Smooth muscle cell (in vitro differentiated cells): ENCODE measurements around the gene CDO1. TPM values are rescaled to one million over a fixed set of nuclear protein-coding genes. Genes with fewer than 3 reads are reported as not detected.

ENCODE experiments used
- DNase-seq: peaks from one replicate; lab custom pipeline; 2025; ENCODE audit not compliant: unreplicated experiment; lab: John Stamatoyannopoulos, UW
- H2AFZ ChIP-seq: fragments of 200-600 bp; sonication (generic); 2 replicates; pipeline ENCODE4 v1.6.0; 2016; ENCODE audit warnings: antibody characterized with exemption, low read depth, mild to moderate bottlenecking
- H3F3A ChIP-seq: fragments of 200-600 bp; sonication (generic); 2 replicates; pipeline ENCODE4 v1.6.0; 2017; ENCODE audit warnings: antibody characterized with exemption, low read depth
- H3K27ac ChIP-seq: fragments of 200-600 bp; sonication (generic); 2 replicates; pipeline ENCODE4 v1.5.1; 2016; ENCODE audit warnings: low read depth, mild to moderate bottlenecking
- H3K27me3 ChIP-seq: fragments of 200-600 bp; sonication (generic); 2 replicates; pipeline ENCODE4 v1.6.1; 2016; ENCODE audit warnings: low read depth, mild to moderate bottlenecking
- H3K36me3 ChIP-seq: fragments of 200-600 bp; sonication (generic); 2 replicates; pipeline ENCODE4 v1.5.1; 2016; ENCODE audit warnings: low read depth
- H3K4me1 ChIP-seq: fragments of 200-600 bp; sonication (generic); 2 replicates; pipeline ENCODE4 v1.5.1; 2016; ENCODE audit warnings: low read depth
- H3K4me2 ChIP-seq: fragments of 200-600 bp; sonication (generic); 2 replicates; pipeline ENCODE4 v1.6.0; 2016; ENCODE audit warnings: mild to moderate bottlenecking
- H3K4me3 ChIP-seq: fragments of 200-600 bp; sonication (generic); 2 replicates; pipeline ENCODE4 v1.5.1; 2016; ENCODE audit warnings: mild to moderate bottlenecking
- H3K79me2 ChIP-seq: fragments of 200-600 bp; sonication (generic); 2 replicates; pipeline ENCODE4 v1.6.0; 2016; ENCODE audit warnings: low read depth, mild to moderate bottlenecking
- H3K9ac ChIP-seq: fragments of 200-600 bp; sonication (generic); 2 replicates; pipeline ENCODE4 v1.6.0; 2016; ENCODE audit warnings: low read depth
- H3K9me3 ChIP-seq: fragments of 200-600 bp; sonication (generic); replicated peaks from 2 replicates; pipeline ENCODE4 v1.5.1; 2016; ENCODE audit warnings: low read depth
- H4K20me1 ChIP-seq: fragments of 200-600 bp; sonication (generic); 2 replicates; pipeline ENCODE4 v1.6.0; 2016; ENCODE audit warnings: low read depth
- WGBS: methylation state at CpG from one replicate; pipeline ENCODE4 v1.1.7; 2016; ENCODE audit warnings: low lambda C conversion rate; 5-methylcytosine and 5-hydroxymethylcytosine counted together
- polyA plus RNA-seq: library from polyadenylated mRNA; unstranded; fragments of >200 nt; fragmentation: Nextera tagmentation; extraction: Ambion mirVana; gene quantifications from 2 replicates; pipeline ENCODE4 v1.2.1, GENCODE V29; 2016
- total RNA-seq: library from RNA; depleted of rRNA; stranded (reverse); fragments of >200 nt; gene quantifications from 2 replicates; pipeline ENCODE4 v1.2.3, GENCODE V29; 2014
- TF ChIP-seq, protein P1 (sequence below): fragments of 200-600 bp; sonication (generic); IDR thresholded peaks from 2 replicates; pipeline ENCODE4 v1.5.1; 2017; ENCODE audit warnings: borderline replicate concordance, mild to moderate bottlenecking, antibody characterized with exemption; ENCODE audit not compliant: insufficient read depth, poor library complexity, severe bottlenecking

CDO1 gene
- total and polyA plus RNA-seq, 2 experiments from 2014 or later, result 26.3 to 48.4 TPM

DNA sequence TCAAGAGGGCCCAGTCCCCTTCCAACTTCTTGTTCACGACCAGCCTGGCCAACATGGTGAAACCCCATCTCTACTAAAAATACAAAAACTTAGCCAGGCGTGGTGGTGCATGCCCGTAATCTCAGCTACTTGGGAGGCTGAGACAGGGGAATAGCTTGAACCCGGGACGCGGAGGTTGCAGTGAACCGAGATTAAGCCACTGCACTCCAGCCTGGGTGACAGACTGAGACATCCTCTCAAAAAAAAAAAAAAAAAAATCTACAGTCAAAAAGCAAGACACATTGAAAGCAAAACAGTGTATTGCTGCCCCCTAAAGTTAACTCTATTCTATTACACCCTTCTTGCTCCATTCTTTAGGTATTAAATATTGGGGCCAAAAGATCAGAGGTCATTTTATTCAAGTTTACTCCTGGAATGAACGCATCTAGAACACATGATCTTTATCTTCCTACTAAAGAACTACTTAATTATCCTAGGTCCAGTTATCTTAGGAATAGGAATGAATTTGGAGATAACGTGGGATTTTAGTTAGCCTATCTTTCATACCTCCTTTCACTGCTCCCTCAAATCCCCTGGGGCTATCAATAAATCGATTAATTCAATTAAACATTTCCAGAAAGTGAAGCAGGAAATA is 22.5 kb upstream of the CDO1 start:
- peak overlapping the region; percentile 96 for H3K4me3 ChIP-seq
- no peak for DNase-seq
- H4K20me1 ChIP-seq, result peaks cover 56% of the 10 kb centered on the region
- peaks cover 17% of the 10 kb centered on the region for H3K36me3 ChIP-seq
- 45% methylated on average over 10 of the region's 10 CpGs for WGBS
- H3K4me1 ChIP-seq, result peaks cover 15% of the 10 kb centered on the region
- H3K9ac ChIP-seq, result no peak overlapping the region
- H3K4me2 ChIP-seq, result peak overlapping the region; percentile 85
- H3K79me2 ChIP-seq, result peaks cover 73% of the 10 kb centered on the region
- H3K27me3 ChIP-seq, result no peaks in the 10 kb centered on the region
- H3K27ac ChIP-seq, result peak overlapping the region; percentile 1
- peaks cover 7% of the 10 kb centered on the region for H3F3A ChIP-seq
- H2AFZ ChIP-seq, result no peak overlapping the region
- H3K9me3 ChIP-seq, result no peaks in the 10 kb centered on the region
- TF ChIP-seq, protein P1, sequence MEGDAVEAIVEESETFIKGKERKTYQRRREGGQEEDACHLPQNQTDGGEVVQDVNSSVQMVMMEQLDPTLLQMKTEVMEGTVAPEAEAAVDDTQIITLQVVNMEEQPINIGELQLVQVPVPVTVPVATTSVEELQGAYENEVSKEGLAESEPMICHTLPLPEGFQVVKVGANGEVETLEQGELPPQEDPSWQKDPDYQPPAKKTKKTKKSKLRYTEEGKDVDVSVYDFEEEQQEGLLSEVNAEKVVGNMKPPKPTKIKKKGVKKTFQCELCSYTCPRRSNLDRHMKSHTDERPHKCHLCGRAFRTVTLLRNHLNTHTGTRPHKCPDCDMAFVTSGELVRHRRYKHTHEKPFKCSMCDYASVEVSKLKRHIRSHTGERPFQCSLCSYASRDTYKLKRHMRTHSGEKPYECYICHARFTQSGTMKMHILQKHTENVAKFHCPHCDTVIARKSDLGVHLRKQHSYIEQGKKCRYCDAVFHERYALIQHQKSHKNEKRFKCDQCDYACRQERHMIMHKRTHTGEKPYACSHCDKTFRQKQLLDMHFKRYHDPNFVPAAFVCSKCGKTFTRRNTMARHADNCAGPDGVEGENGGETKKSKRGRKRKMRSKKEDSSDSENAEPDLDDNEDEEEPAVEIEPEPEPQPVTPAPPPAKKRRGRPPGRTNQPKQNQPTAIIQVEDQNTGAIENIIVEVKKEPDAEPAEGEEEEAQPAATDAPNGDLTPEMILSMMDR, result peak; percentile 65

DNA sequence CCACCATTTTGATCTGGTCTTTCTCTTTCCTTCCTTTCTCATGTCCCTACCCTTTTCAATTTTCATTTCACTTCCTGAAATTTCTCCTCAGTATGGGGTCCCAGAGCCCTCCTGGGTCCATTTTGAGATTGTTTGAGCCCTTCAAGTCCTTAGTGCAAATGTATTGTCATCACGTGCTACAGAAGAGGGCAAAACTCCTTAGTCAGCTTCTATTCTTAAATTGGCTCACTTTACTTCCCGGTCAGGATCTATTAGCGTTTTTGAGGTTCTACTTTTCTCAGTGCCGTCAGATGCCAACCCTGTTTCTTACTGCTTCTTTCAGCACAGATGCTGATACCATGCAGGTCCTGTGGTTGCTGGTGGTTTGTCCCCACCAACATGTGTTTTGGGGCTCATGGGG is 19.0 kb upstream of the CDO1 start:
- no peak overlapping the region for H3K9ac ChIP-seq
- peaks cover 43% of the 10 kb centered on the region for H3K79me2 ChIP-seq
- no peaks in the 10 kb centered on the region for H3K9me3 ChIP-seq
- no peak overlapping the region for H3K27ac ChIP-seq
- peaks cover 25% of the 10 kb centered on the region for H3K36me3 ChIP-seq
- TF ChIP-seq, protein P1, result no peak
- whole genome bisulfite sequencing, result 96% methylated on average over 4 of the region's 4 CpGs
- DNase-seq, result no peak
- H3K27me3 ChIP-seq, result no peaks in the 10 kb centered on the region
- H3K4me1 ChIP-seq, result peaks cover 9% of the 10 kb centered on the region
- no peak overlapping the region for H3K4me2 ChIP-seq
- H3K4me3 ChIP-seq, result no peak overlapping the region
- no peak overlapping the region for H2AFZ ChIP-seq
- peaks cover 36% of the 10 kb centered on the region for H4K20me1 ChIP-seq
- peaks cover 15% of the 10 kb centered on the region for H3F3A ChIP-seq

DNA sequence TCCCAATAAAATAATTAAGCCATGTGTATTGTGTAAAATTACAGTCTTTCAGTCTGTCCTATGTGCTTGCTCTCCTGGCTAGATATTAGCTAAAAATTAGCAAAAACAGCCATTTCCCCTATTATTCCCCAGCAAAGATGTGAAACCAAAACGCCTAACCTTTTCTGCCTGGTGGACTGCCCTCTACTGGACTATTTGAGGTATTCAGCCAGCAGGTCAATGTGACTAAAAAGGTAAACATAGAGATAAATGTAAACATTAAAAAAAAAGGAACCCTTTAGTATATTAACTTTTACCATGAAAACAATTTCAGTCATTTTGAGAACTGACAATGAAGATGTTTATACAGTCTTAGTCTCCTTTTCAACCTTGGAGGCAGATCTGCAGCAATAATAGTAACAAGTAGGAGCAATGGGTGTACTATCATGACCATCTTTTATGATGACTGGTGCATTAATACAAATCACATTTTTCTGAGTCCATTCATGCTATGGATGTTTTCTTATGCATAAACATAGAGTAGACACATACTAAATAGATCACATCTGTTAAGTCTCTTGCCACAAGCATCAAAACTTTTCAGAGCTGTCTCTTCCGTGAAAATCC is 14.8 kb upstream of the CDO1 start:
- no peak overlapping the region for H3K4me3 ChIP-seq
- TF ChIP-seq, protein P1, result peak; percentile 87
- H4K20me1 ChIP-seq, result no peaks in the 10 kb centered on the region
- no peak for DNase-seq
- H2AFZ ChIP-seq, result no peak overlapping the region
- no peak overlapping the region for H3K27ac ChIP-seq
- WGBS, result 58% methylated on average over 2 of the region's 2 CpGs
- peaks cover under 1% of the 10 kb centered on the region for H3K79me2 ChIP-seq
- no peak overlapping the region for H3K4me2 ChIP-seq
- H3K4me1 ChIP-seq, result no peaks in the 10 kb centered on the region
- H3F3A ChIP-seq, result peaks cover 15% of the 10 kb centered on the region
- no peaks in the 10 kb centered on the region for H3K9me3 ChIP-seq
- H3K27me3 ChIP-seq, result no peaks in the 10 kb centered on the region
- no peak overlapping the region for H3K9ac ChIP-seq
- H3K36me3 ChIP-seq, result peaks cover 30% of the 10 kb centered on the region

DNA sequence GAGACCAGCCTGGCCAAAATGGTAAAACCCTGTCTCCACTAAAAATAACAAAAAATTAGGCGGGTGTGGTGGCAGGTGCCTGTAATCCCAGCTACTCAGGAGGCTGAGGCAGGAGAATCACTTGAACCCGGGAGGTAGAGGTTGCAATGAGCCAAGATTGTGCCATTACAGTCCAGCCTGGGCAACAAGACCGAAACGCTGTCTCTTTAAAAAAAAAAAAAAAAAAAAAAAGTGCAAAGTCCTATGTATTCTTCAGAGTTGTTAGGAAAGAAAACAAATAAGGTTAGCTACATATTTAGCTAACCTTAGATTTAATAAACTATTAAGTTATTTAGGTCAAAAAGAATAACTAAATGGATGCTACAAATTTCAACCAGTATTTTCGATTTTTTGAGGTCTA is 13.5 kb upstream of the CDO1 start:
- Histone ChIP-seq H3K9ac (no peak overlapping the region), H3K4me3 (no peak overlapping the region), H3K4me2 (no peak overlapping the region), H3K27ac (no peak overlapping the region), H3K4me1 (no peaks in the 10 kb centered on the region), H4K20me1 (no peaks in the 10 kb centered on the region), H3K79me2 (no peaks in the 10 kb centered on the region), H3K36me3 (peaks cover 27% of the 10 kb centered on the region), H3K9me3 (no peaks in the 10 kb centered on the region), H3F3A (peaks cover 15% of the 10 kb centered on the region), H2AFZ (no peak overlapping the region), H3K27me3 (no peaks in the 10 kb centered on the region)
- WGBS, result 100% methylated on average over 5 of the region's 5 CpGs
- TF ChIP-seq, protein P1, result no peak
- DNase-seq, result no peak
